SK-N-SH treated with all-trans-retinoic acid at 6 μM for 48 hours (cell line): Measurements from ENCODE around the gene KIF15.

Experiments
- ARNTL ChIP-seq: fragments of 450-650 bp; formaldehyde crosslinking; IDR thresholded peaks from 2 replicates; pipeline ENCODE4 v1.5.0; 2020; ENCODE audit warnings: low read depth, mild to moderate bottlenecking, moderate library complexity, borderline replicate concordance
- CSDC2 ChIP-seq: fragments of 250-450 bp; sonication (Bioruptor Pico); IDR thresholded peaks from 2 replicates; pipeline ENCODE4 v1.5.0; 2020; ENCODE audit warnings: mild to moderate bottlenecking, moderate library complexity
- PPARA ChIP-seq: fragments of 250-450 bp; sonication (Bioruptor Pico); IDR thresholded peaks from 2 replicates; pipeline ENCODE4 v1.5.0; 2020; ENCODE audit warnings: mild to moderate bottlenecking, borderline replicate concordance
- RARB ChIP-seq: fragments of 250-450 bp; sonication (Bioruptor Pico); IDR thresholded peaks from 2 replicates; pipeline ENCODE4 v1.8.0; 2021; ENCODE audit warnings: mild to moderate bottlenecking, moderate library complexity
- ZNF70 ChIP-seq: fragments of 450-650 bp; formaldehyde crosslinking; IDR thresholded peaks from 2 replicates; pipeline ENCODE4 v1.5.0; 2020; ENCODE audit warnings: mild to moderate bottlenecking, moderate library complexity
- ZNF8 ChIP-seq: fragments of 450-650 bp; formaldehyde crosslinking; IDR thresholded peaks from 2 replicates; pipeline ENCODE4 v1.5.0; 2020; ENCODE audit warnings: mild to moderate bottlenecking, moderate library complexity
- TF ChIP-seq, protein P1 (sequence below): fragments of 250-450 bp; sonication (Bioruptor Pico); IDR thresholded peaks from 2 replicates; pipeline ENCODE4 v1.5.1; 2021; ENCODE audit warnings: mild to moderate bottlenecking, moderate library complexity
- TF ChIP-seq, protein P2 (sequence below): fragments of 250-450 bp; sonication (Bioruptor Pico); IDR thresholded peaks from 2 replicates; pipeline ENCODE4 v1.5.1; 2020; ENCODE audit warnings: low read depth, mild to moderate bottlenecking, moderate library complexity

DNA sequence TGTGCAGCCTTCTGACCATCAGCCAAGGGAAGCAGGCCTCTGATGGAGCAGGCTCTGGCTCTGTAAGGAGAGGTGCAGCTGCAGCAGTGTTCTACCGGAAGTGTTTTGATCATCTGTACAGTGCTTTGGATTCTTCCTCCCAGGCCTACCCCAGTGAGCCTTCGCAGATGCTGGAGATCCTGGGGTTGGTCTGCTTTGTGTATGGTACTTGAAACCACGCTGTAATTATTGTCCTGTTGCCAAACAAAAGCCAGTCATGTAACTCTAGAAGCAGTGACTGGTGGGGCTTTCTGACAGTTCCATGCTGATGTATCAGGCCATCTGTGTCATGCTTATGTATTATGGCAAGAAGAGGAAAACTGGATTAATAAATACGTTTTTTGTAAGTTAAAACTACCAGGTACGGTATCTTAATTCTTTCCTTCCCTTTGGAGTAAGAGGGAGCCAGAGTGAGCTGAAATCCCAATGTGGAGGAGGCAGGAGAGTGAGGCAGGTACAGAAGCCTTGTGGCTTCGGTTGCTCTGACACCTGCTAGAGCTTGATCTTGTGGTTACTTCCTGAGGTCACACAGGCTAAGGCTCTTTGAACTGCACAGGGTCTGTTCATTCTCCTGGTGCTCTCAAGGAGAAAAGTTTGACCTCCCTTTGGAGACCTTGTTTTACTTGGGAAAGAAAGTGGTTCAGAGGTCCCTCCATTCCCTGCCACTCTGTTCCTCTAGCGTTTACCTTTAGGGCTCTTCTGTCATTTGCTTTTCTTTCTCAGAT, 103.9 kb downstream of the KIF15 start:
- no peak for TF ChIP-seq ZNF70 (CRISPR knock-in tag)
- TF ChIP-seq PPARA (CRISPR knock-in tag): no peak
- no peak for TF ChIP-seq CSDC2 (CRISPR knock-in tag)
- TF ChIP-seq ZNF8 (CRISPR knock-in tag): no peak
- TF ChIP-seq, protein P1, sequence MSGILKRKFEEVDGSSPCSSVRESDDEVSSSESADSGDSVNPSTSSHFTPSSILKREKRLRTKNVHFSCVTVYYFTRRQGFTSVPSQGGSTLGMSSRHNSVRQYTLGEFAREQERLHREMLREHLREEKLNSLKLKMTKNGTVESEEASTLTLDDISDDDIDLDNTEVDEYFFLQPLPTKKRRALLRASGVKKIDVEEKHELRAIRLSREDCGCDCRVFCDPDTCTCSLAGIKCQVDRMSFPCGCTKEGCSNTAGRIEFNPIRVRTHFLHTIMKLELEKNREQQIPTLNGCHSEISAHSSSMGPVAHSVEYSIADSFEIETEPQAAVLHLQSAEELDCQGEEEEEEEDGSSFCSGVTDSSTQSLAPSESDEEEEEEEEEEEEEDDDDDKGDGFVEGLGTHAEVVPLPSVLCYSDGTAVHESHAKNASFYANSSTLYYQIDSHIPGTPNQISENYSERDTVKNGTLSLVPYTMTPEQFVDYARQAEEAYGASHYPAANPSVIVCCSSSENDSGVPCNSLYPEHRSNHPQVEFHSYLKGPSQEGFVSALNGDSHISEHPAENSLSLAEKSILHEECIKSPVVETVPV (CRISPR knock-in tag): no peak
- TF ChIP-seq ARNTL (CRISPR knock-in tag): no peak
- TF ChIP-seq, protein P2, sequence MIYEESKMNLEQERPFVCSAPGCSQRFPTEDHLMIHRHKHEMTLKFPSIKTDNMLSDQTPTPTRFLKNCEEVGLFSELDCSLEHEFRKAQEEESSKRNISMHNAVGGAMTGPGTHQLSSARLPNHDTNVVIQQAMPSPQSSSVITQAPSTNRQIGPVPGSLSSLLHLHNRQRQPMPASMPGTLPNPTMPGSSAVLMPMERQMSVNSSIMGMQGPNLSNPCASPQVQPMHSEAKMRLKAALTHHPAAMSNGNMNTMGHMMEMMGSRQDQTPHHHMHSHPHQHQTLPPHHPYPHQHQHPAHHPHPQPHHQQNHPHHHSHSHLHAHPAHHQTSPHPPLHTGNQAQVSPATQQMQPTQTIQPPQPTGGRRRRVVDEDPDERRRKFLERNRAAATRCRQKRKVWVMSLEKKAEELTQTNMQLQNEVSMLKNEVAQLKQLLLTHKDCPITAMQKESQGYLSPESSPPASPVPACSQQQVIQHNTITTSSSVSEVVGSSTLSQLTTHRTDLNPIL (CRISPR knock-in tag): no peak
- TF ChIP-seq RARB: no peak
